MM.1S (cell line): ENCODE measurements around the gene CD226.

ENCODE experiments used
- CTCF ChIP-seq: fragments of 300-600 bp; sonication (generic); IDR thresholded peaks from 2 replicates; pipeline ENCODE4 v1.5.1; 2016; ENCODE audit warnings: antibody characterized with exemption, low read length, mixed read lengths
- EZH2 ChIP-seq: fragments of 300-600 bp; sonication (generic); optimal IDR thresholded peaks from 2 replicates; pipeline ENCODE3; 2017; ENCODE audit warnings: low read depth, mild to moderate bottlenecking, antibody characterized with exemption, low read length, mixed read lengths
- EZH2phosphoT487 ChIP-seq: fragments of 300-600 bp; sonication (generic); IDR thresholded peaks from 2 replicates; pipeline ENCODE4 v1.6.1; 2018; ENCODE audit warnings: antibody characterized with exemption, low read length

GRCh38 chr18:69978732-69979715 lies 31.4 kb upstream of the CD226 start:
- TF ChIP-seq CTCF (no peak), EZH2 (no peak), EZH2phosphoT487 (no peak)
